GM19372 (cell line): Measurements from ENCODE around the gene SLC37A1.
"Not testable (repeated sequence)": the region's sequence is repeated elsewhere in the genome, so short reads cannot be mapped to it uniquely, and the experiment has no call there.

Experiments
- ATAC-seq: cut with Tn5 transposase; IDR thresholded peaks from one replicate; pipeline ENCODE4 v1.9.1; 2021; ENCODE audit warnings: mild to moderate bottlenecking, low read depth, moderate library complexity; ENCODE audit not compliant: unreplicated experiment

The SLC37A1 gene

GRCh38 chr21:42609811-42610210, 96.2 kb downstream of the SLC37A1 start:
- no peak for ATAC-seq

GRCh38 chr21:42611852-42612251, 98.2 kb downstream of the SLC37A1 start:
- no peak for ATAC-seq

- no peak for ATAC-seq
Measured at GRCh38 chr21:42612390-42612789, 98.7 kb downstream of the SLC37A1 start.

- ATAC-seq, result no peak
Measured at GRCh38 chr21:42613756-42614155, 100.1 kb downstream of the SLC37A1 start.

- ATAC-seq, result no peak
Measured at GRCh38 chr21:42614396-42614795, 100.7 kb downstream of the SLC37A1 start.

GRCh38 chr21:42614811-42615351, 101.2 kb downstream of the SLC37A1 start:
- no peak for ATAC-seq

GRCh38 chr21:42615377-42615776, 101.7 kb downstream of the SLC37A1 start:
- ATAC-seq, result not testable (repeated sequence)

GRCh38 chr21:42615924-42616323, 102.3 kb downstream of the SLC37A1 start:
- ATAC-seq, result no peak

GRCh38 chr21:42616446-42616845, 102.8 kb downstream of the SLC37A1 start:
- no peak for ATAC-seq

- ATAC-seq, result no peak
Measured at GRCh38 chr21:42616941-42617340, 103.3 kb downstream of the SLC37A1 start.

GRCh38 chr21:42617486-42617885, 103.8 kb downstream of the SLC37A1 start:
- no peak for ATAC-seq

- ATAC-seq, result no peak
Measured at GRCh38 chr21:42618707-42619102, 105.1 kb downstream of the SLC37A1 start.

- ATAC-seq, result no peak
Measured at GRCh38 chr21:42619166-42619565, 105.5 kb downstream of the SLC37A1 start.

GRCh38 chr21:42619841-42620240, 106.2 kb downstream of the SLC37A1 start:
- ATAC-seq, result no peak

GRCh38 chr21:42621166-42621818, 107.6 kb downstream of the SLC37A1 start:
- ATAC-seq, result no peak

- ATAC-seq, result no peak
Measured at GRCh38 chr21:42621819-42622177, 108.1 kb downstream of the SLC37A1 start.

GRCh38 chr21:42622284-42622683, 108.6 kb downstream of the SLC37A1 start:
- no peak for ATAC-seq

- no peak for ATAC-seq
Measured at GRCh38 chr21:42623694-42624093, 110.0 kb downstream of the SLC37A1 start.

GRCh38 chr21:42624095-42624790, 110.6 kb downstream of the SLC37A1 start:
- ATAC-seq, result no peak

- no peak for ATAC-seq
Measured at GRCh38 chr21:42624936-42625335, 111.3 kb downstream of the SLC37A1 start.

- ATAC-seq, result no peak
Measured at GRCh38 chr21:42626171-42626570, 112.5 kb downstream of the SLC37A1 start.
